IgD-negative memory B cell (primary cell): ENCODE data around the gene ENTPD7. TPM values are rescaled to one million over a fixed set of nuclear protein-coding genes. Genes with fewer than 3 reads are reported as not detected.

ENCODE experiments used
- H3K27ac Mint-ChIP-seq, 3 donors: one replicate each; pipeline ENCODE4 v1.8.0; 2020 to 2022; ENCODE audit warnings: mild to moderate bottlenecking in 3 of 3, mixed read lengths in 3 of 3, moderate library complexity in 1 of 3
- H3K27me3 Mint-ChIP-seq: one replicate; pipeline ENCODE4 v1.8.0; 2021; ENCODE audit warnings: mixed read lengths
- H3K36me3 Mint-ChIP-seq: one replicate; pipeline ENCODE4 v1.8.0; 2020; ENCODE audit warnings: mild to moderate bottlenecking, mixed read lengths
- H3K4me1 Mint-ChIP-seq, 3 donors: one replicate each; pipeline ENCODE4 v1.8.0; 2020 to 2022; ENCODE audit warnings: mixed read lengths in 3 of 3, mild to moderate bottlenecking in 1 of 3
- H3K4me3 Mint-ChIP-seq, 4 donors: one replicate each; pipeline ENCODE4 v1.8.0; 2020 to 2022; ENCODE audit warnings: mild to moderate bottlenecking in 4 of 4, mixed read lengths in 4 of 4, moderate library complexity in 3 of 4
- H3K9me3 Mint-ChIP-seq, 3 donors: one replicate each; pipeline ENCODE4 v1.8.0; 2020 to 2021; ENCODE audit warnings: mixed read lengths in 3 of 3, mild to moderate bottlenecking in 1 of 3
- polyA plus RNA-seq: library from polyadenylated mRNA; unstranded; fragments of 300-500 nt; fragmentation: Illumina TruSeq; gene quantifications from one replicate; pipeline ENCODE4 v1.2.3, GENCODE V29; 2021

The ENTPD7 gene
- polyA plus RNA-seq, 1 donor from 2014 or later = 0.99 TPM

GRCh38 chr10:99628923-99629624 is 30.2 kb upstream of the ENTPD7 start:
- H3K4me1 Mint-ChIP-seq = peaks cover 0 to under 1% (median 0%) of the 10 kb centered on the region in 3 donors
- H3K36me3 Mint-ChIP-seq = no peaks in the 10 kb centered on the region
- H3K4me3 Mint-ChIP-seq = no peak overlapping the region
- H3K9me3 Mint-ChIP-seq = no peaks in the 10 kb centered on the region
- H3K27me3 Mint-ChIP-seq = peaks cover 5% of the 10 kb centered on the region
- no peak overlapping the region for H3K27ac Mint-ChIP-seq

GRCh38 chr10:99629625-99629978 is 29.7 kb upstream of the ENTPD7 start:
- Mint-ChIP-seq H3K36me3 (no peaks in the 10 kb centered on the region), H3K27me3 (peaks cover 5% of the 10 kb centered on the region), H3K9me3 (no peaks in the 10 kb centered on the region)

GRCh38 chr10:99630433-99630832 is 28.9 kb upstream of the ENTPD7 start:
- Mint-ChIP-seq H3K27me3 (peaks cover 10% of the 10 kb centered on the region), H3K4me3 (no peak overlapping the region), H3K27ac (no peak overlapping the region), H3K4me1 (no peaks in the 10 kb centered on the region), H3K36me3 (no peaks in the 10 kb centered on the region), H3K9me3 (no peaks in the 10 kb centered on the region)

More at GRCh38 chr10:99629625-99629978, 29.7 kb upstream of the ENTPD7 start:
- H3K4me3 Mint-ChIP-seq = no peak overlapping the region
- no peaks in the 10 kb centered on the region for H3K4me1 Mint-ChIP-seq
- H3K27ac Mint-ChIP-seq = no peak overlapping the region

GRCh38 chr10:99630991-99631390 is 28.3 kb upstream of the ENTPD7 start:
- Mint-ChIP-seq H3K4me1 (no peaks in the 10 kb centered on the region), H3K36me3 (no peaks in the 10 kb centered on the region), H3K27me3 (peaks cover 15% of the 10 kb centered on the region), H3K4me3 (no peak overlapping the region), H3K27ac (no peak overlapping the region), H3K9me3 (no peaks in the 10 kb centered on the region)

- Mint-ChIP-seq H3K4me3 (no peak overlapping the region), H3K36me3 (no peaks in the 10 kb centered on the region), H3K4me1 (no peaks in the 10 kb centered on the region), H3K27ac (no peak overlapping the region), H3K9me3 (no peaks in the 10 kb centered on the region), H3K27me3 (peaks cover 15% of the 10 kb centered on the region)
These were observed 27.8 kb upstream of the ENTPD7 start for GRCh38 chr10:99631496-99631895.

GRCh38 chr10:99633832-99634231 is 25.5 kb upstream of the ENTPD7 start:
- Mint-ChIP-seq H3K27ac (no peak overlapping the region), H3K27me3 (peaks cover 15% of the 10 kb centered on the region), H3K4me3 (no peak overlapping the region), H3K4me1 (no peaks in the 10 kb centered on the region), H3K9me3 (no peaks in the 10 kb centered on the region), H3K36me3 (no peaks in the 10 kb centered on the region)

GRCh38 chr10:99647601-99648151 is 11.6 kb upstream of the ENTPD7 start:
- Mint-ChIP-seq H3K27ac (no peak overlapping the region), H3K4me1 (no peaks in the 10 kb centered on the region), H3K4me3 (no peak overlapping the region), H3K36me3 (no peaks in the 10 kb centered on the region), H3K9me3 (no peaks in the 10 kb centered on the region), H3K27me3 (peaks cover 8% of the 10 kb centered on the region)

- Mint-ChIP-seq H3K4me3 (no peak overlapping the region), H3K36me3 (no peaks in the 10 kb centered on the region)
These were observed 10.6 kb upstream of the ENTPD7 start for GRCh38 chr10:99648717-99649116.

GRCh38 chr10:99652800-99653390 is 6.4 kb upstream of the ENTPD7 start:
- H3K36me3 Mint-ChIP-seq = peaks cover 3% of the 10 kb centered on the region

More at GRCh38 chr10:99648717-99649116, 10.6 kb upstream of the ENTPD7 start:
- H3K9me3 Mint-ChIP-seq = no peaks in the 10 kb centered on the region
- peaks cover 8% of the 10 kb centered on the region for H3K27me3 Mint-ChIP-seq
- H3K4me1 Mint-ChIP-seq = no peaks in the 10 kb centered on the region
- H3K27ac Mint-ChIP-seq = no peak overlapping the region

GRCh38 chr10:99654390-99655175 is 4.7 kb upstream of the ENTPD7 start:
- Mint-ChIP-seq H3K27me3 (peaks cover 5% of the 10 kb centered on the region), H3K9me3 (no peaks in the 10 kb centered on the region), H3K4me1 (peaks cover 4 to 7% (median 7%) of the 10 kb centered on the region in 3 donors), H3K36me3 (peaks cover 3% of the 10 kb centered on the region), H3K4me3 (no peak overlapping the region), H3K27ac (no peak overlapping the region)

More at GRCh38 chr10:99652800-99653390, 6.4 kb upstream of the ENTPD7 start:
- H3K27me3 Mint-ChIP-seq = peaks cover 5% of the 10 kb centered on the region
- no peak overlapping the region for H3K27ac Mint-ChIP-seq
- H3K4me1 Mint-ChIP-seq = no peaks in the 10 kb centered on the region
- no peak overlapping the region for H3K4me3 Mint-ChIP-seq
- no peaks in the 10 kb centered on the region for H3K9me3 Mint-ChIP-seq

GRCh38 chr10:99656199-99657064 is 2.9 kb upstream of the ENTPD7 start:
- no peak overlapping the region for H3K27ac Mint-ChIP-seq
- peaks cover 4% of the 10 kb centered on the region for H3K36me3 Mint-ChIP-seq
- H3K9me3 Mint-ChIP-seq = no peaks in the 10 kb centered on the region
- peaks cover 10 to 14% (median 13%) of the 10 kb centered on the region in 3 donors for H3K4me1 Mint-ChIP-seq
- peak overlapping the region in 1 of 4 donors; percentile 13 for H3K4me3 Mint-ChIP-seq
- peaks cover 5% of the 10 kb centered on the region for H3K27me3 Mint-ChIP-seq

GRCh38 chr10:99658622-99659030 is 683 bp upstream of the ENTPD7 start:
- peaks cover 10 to 15% (median 14%) of the 10 kb centered on the region in 3 donors for H3K4me1 Mint-ChIP-seq
- H3K36me3 Mint-ChIP-seq = peaks cover 4% of the 10 kb centered on the region
- peaks cover 5% of the 10 kb centered on the region for H3K27me3 Mint-ChIP-seq
- H3K27ac Mint-ChIP-seq = peak overlapping the region in 2 of 3 donors; percentile 54 to 95
- no peaks in the 10 kb centered on the region for H3K9me3 Mint-ChIP-seq
- H3K4me3 Mint-ChIP-seq = peak overlapping the region; percentile 65 to 95 (median 90)

- peak overlapping the region in 1 of 3 donors; percentile 78 for H3K27ac Mint-ChIP-seq
- peaks cover 4% of the 10 kb centered on the region for H3K36me3 Mint-ChIP-seq
- peaks cover 10 to 15% (median 14%) of the 10 kb centered on the region in 3 donors for H3K4me1 Mint-ChIP-seq
- no peaks in the 10 kb centered on the region for H3K9me3 Mint-ChIP-seq
- peak overlapping the region; percentile 65 to 95 (median 90) for H3K4me3 Mint-ChIP-seq
- H3K27me3 Mint-ChIP-seq = peaks cover 2% of the 10 kb centered on the region
These were observed 608 bp downstream of the ENTPD7 start for GRCh38 chr10:99659868-99660366.
